GM19397 (cell line): ENCODE data around the gene PRPF6.
"Not testable (repeated sequence)": the region's sequence is repeated elsewhere in the genome, so short reads cannot be mapped to it uniquely, and the experiment has no call there.

Experiments
- ATAC-seq: cut with Tn5 transposase; IDR thresholded peaks from one replicate; pipeline ENCODE4 v1.9.1; 2021; ENCODE audit warnings: mild to moderate bottlenecking, moderate library complexity; ENCODE audit not compliant: unreplicated experiment

Gene PRPF6

DNA sequence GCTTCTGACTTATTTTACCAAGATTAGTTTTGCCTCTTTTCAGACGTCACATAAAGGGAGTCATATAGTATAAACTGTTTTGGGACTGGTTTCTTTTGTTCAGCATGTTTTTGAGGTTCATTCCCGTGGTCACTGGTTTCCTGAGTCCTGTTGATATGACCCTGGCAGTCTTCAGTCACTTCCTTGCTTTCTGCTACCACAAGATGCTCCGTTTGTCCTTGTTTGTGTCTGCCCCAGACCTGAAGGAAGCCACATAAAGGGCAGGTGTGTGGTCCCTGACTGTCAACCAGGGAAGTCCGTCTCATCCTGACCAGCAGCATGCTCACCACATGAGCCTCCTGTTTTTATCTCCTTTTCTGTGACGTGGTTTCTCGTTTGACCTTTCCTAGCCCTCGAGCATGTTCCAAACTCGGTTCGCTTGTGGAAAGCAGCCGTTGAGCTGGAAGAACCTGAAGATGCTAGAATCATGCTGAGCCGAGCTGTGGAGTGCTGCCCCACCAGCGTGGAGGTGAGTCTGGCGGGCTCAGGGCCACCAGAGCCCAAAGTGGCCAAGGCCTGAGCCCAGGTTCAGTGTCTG, 29.0 kb downstream of the PRPF6 start:
- no peak for ATAC-seq

GRCh38 chr20:64010711-64011237, 29.8 kb downstream of the PRPF6 start:
- ATAC-seq: no peak

- ATAC-seq: no peak
Measured at GRCh38 chr20:64011366-64011779, 30.4 kb downstream of the PRPF6 start.

GRCh38 chr20:64012385-64013154, 31.6 kb downstream of the PRPF6 start:
- not testable (repeated sequence) for ATAC-seq

- no peak for ATAC-seq
Measured at GRCh38 chr20:64015635-64016034, 34.7 kb downstream of the PRPF6 start.

DNA sequence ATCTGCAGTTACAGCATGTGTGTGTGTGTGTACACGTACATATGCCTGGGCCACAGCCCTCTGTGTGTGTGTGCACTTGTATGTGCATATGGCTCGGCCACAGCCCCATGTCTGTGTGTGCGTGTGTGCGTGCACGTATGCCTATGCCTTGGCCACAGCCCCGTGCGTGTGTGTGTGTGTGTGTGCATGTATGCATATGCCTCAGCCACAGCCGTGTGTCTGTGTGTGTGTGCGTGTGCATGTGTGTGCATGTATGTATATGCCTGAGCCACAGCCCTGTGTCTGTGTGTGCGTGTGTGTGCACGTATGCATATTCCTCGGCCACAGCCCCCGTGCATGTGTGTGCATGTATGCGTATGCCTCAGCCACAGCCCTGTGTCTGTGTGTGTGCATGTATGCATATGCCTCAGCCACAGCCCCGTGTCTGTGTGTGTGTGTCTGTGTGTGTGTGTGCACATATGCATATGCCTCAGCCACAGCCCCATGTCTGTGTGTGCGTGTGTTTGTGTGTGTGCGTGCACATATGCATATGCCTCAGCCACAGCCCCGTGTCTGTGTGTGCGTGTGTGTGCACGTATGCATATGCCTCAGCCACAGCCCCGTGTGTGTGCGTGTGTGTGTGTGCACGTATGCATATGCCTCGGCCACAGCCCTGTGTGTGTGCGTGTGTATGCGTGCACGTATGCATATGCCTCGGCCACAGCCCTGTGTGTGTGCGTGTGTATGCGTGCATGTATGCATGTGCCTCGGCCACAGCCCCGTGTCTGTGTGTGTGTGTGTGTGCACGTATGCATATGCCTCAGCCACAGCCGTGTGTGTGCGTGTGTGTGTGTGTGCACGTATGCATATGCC, 40.4 kb downstream of the PRPF6 start:
- ATAC-seq: no peak

DNA sequence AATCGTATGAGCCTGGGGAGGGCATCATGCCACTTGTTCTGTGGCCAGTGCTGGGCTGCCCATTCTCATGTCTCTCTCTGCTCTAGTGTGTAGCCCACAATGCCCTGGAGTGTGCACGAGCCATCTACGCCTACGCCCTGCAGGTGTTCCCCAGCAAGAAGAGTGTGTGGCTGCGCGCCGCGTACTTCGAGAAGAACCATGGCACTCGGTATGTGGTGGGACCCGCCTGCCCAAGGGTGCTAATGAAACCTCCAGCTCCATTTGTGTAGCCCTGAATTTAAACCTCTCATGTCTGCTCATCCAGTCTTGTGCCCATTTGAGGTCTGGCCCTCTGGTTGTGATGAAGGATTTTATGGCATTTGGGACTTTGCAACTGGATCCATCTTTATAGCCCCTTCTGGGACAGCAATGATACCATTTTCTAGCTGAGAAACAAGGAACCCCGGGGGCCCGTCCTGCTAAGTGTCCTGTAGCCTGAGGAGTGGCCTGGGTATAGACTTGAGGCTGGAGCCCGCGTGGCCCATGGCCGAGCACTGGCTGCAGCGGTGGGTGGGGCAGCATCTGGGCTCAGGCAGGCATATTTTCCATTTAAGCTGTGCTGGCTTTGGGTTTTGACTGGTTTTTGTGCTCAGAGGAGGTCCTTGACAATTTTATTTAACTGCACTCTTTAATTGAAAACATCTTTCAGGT, 41.9 kb downstream of the PRPF6 start:
- no peak for ATAC-seq

DNA sequence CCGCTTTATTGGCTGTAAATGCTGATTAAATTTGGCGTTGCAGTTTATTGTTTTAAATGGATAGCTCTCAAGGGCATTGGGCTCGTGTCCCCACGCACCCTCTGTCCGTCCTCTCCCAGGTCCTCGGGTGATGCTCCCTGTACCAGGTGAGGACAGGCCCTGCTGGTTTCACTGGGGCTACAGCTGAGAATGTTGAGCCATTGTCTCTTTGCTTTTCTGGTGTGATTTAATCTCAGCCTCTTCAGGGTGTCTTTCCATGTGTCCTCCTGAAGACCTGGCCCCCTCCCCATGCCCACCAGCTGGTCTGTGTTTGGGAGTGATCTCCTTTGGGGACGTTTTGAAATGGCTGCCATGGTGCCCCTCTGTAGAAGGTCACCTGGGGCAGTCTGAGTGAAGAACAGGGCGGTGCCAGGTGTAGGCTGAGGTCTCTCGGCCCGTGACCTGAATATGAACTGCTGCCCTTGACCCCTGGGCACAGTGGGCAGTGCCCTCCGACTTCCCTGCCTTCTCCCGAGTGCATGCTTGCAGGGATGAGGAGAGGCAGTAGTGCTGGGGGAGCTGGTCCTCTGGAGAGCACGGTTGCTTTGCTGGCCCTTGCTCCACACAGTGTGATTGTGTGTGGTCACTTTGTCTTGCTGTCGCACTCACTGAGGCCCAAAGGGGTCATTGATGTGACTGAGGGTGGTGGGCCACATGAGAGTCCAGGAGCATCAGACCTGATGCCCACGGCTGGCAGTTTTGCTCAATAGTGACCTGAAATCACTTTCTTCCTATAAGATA, 42.6 kb downstream of the PRPF6 start:
- no peak for ATAC-seq

DNA sequence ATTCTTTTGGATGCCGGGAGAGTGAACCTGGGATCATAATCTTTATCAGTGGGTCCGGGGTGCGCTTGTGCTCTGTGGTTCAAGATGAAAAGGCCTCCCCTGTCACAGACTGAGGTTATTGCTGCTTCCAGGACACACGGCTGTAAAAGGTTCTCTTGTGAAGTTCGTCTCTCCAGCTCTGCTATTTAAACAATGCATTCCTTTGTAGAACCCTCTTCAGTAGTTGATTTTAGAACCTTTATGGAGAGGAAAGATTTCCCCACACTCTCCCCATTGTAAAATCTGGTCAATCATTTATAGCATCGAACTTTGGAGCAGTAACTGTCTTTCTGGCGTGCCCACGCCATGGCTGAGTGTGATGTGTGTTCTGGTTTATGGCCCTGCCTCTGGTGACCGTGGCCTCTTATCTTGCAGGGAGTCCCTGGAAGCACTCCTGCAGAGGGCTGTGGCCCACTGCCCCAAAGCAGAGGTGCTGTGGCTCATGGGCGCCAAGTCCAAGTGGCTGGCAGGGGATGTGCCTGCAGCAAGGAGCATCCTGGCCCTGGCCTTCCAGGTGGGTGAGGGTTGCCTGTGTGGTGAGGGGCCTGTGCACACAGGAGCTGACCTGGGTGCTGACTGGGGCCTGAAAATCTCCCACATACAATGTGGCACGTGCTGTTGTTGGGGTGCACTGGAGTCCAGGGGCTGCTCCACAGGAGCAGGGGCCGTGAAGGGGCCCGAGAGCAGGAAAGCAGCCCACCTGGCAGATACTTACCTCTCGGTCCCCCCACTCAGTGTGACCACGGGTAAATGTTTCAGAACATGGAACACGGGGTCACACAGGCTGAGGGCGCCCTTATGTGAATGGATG, 43.4 kb downstream of the PRPF6 start:
- ATAC-seq: no peak

GRCh38 chr20:64025101-64025825, 44.3 kb downstream of the PRPF6 start:
- no peak for ATAC-seq

DNA sequence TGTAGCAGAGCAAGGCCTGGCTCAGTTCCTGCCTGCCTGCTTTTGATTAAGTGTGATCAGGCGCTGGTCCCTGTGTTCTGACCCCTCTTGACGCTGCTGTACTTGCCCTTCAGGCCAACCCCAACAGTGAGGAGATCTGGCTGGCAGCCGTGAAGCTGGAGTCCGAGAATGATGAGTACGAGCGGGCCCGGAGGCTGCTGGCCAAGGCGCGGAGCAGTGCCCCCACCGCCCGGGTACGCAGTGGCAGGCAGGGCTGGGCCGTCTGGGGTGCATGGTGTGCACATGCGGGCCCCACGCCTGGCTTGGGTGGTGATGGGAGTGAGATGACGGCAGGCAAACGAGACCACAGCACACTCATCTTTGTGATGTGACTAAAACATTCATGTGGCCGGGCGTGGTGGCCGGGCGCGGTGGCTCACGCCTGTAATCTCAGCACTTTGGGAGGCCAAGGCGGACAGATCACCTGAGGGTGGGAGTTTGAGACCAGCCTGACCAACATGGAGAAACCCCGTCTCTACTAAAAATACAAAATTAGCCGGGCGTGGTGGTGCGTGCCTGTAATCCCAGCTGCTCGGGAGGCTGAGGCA, 45.0 kb downstream of the PRPF6 start:
- no peak for ATAC-seq

- ATAC-seq: no peak
Measured at GRCh38 chr20:64027981-64028685, 47.2 kb downstream of the PRPF6 start.

DNA sequence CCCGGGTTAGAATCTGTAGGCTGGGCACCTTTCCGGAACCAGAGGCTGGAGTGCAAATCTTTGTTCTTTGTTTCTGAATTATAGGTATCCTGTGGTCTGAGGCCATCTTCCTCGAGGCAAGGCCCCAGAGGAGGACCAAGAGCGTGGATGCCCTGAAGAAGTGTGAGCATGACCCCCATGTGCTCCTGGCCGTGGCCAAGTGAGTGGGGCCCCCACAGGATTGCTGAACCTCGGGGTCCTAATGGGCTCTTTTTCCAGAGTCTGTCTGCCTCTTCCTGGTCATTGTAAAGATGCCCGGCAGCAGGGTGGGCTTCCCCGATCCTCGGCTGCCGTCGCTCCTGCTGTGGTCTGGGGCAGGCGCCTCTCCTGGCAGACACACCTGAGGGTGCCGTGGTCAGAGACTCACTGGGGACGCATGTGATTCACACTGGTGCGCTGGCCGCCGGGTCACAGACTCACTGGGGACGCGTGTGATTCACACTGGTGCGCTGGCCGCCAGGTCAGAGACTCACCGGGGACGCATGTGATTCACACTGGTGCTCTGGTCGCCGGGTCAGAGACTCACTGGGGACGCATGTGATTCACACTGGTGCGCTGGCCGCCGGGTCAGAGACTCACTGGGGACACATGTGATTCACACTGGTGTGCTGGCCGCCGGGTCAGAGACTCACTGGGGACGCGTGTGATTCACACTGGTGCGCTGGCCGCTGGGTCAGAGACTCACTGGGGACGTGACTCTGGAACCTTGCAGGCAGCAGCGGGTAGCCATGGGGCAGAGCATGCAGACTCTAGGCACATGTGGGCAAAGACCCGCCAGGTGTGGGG, 48.6 kb downstream of the PRPF6 start:
- ATAC-seq: no peak

- ATAC-seq: no peak
Measured at GRCh38 chr20:64030371-64031134, 49.6 kb downstream of the PRPF6 start.

DNA sequence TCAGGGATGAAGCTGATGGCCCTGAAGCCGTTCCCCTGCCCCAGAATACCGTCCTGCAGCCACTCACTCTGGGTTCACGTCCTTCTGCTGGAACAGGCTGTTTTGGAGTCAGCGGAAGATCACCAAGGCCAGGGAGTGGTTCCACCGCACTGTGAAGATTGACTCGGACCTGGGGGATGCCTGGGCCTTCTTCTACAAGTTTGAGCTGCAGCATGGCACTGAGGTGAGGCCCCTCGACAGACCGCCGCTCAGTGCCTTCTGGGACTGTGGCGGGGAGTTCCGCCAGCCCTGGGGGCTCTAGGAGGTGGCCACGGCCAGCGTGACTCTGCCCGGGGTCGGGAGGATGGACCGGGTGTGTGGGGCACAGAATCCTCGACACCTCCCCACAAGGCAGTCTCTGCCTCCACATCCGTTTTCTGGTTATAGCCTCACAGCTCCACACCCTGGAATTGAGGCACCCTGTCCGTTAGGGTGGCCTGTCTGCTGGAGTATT, 50.9 kb downstream of the PRPF6 start:
- no peak for ATAC-seq
